HG03442 (cell line): Measurements from ENCODE around the gene SCN1B.

Source experiments
- ATAC-seq: cut with Tn5 transposase; IDR thresholded peaks from one replicate; pipeline ENCODE4 v1.9.1; 2021; ENCODE audit warnings: mild to moderate bottlenecking, moderate library complexity; ENCODE audit not compliant: unreplicated experiment

The SCN1B gene

GRCh38 chr19:35051796-35052195 is 21.5 kb downstream of the SCN1B start:
- no peak for ATAC-seq

GRCh38 chr19:35052599-35053190 is 22.4 kb downstream of the SCN1B start:
- no peak for ATAC-seq

- ATAC-seq = no peak
These were observed 23.5 kb downstream of the SCN1B start for GRCh38 chr19:35053667-35054293.

DNA sequence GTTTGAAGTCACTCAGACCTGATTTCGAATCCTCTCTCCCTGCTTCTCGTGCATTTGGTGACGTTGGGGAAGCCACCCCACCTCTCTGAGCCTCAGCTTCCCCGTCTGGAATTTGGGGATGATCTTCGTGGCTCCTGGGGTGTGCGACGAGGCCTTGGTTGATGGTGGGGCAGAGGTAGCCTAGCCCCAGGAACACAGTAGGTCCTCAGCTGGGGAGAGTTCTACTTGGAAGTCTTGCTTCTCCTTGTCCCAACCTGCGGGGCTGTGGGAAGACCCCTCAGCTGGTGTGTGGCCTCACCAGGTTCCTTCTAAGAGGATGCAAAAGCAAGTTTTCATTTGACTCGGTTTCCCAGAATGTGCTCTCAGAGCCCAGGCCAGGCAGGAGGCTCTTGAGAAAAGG is 24.4 kb downstream of the SCN1B start:
- no peak for ATAC-seq

DNA sequence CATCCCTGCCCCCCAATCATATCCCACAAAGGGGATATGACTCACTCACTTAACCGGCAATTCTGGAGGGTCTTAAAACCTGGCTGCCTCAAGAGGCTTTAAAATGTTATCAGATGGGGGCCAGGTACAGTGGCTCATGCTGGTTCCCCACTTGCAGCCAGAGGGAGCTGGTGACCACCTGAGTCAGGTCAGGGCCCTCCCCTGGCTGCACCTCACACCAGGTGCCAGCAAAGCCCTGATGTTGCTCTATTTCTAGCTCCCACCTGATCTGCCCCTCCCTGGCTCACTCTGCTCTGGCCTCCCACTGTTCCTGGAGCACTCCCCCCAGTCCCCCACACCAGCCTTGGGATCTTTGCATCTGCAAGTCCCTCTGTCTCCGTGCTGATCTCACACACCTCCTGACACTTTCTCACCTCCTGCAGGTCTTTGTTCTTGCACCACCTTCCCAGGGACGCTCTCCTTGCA is 25.5 kb downstream of the SCN1B start:
- no peak for ATAC-seq

DNA sequence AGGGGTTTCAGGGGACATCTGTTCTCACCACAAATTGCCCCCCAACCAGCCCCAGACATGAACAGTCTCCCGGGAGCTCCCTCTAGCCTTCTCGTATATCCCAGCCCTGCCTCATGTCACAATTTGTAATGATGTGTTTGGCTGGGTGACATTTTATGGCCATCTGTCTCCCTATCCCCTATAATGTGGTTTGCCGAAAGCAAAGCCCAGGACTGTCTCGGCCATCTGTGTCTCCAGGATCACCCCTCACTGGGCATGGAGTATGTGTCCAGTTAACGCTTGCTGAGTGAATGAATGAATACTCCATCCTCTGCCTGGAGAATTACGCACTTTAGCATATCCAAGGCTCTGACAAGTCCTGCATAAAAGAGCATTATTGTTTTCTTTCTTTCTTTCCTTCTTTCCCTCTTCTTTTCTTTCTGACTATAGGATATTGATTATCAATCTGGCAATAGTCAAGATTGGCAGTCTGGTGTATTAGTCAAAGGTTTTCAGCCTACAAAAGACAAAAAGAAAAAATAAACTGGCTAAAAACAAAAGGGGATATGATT is 26.3 kb downstream of the SCN1B start:
- no peak for ATAC-seq

- no peak for ATAC-seq
These were observed 28.1 kb downstream of the SCN1B start for GRCh38 chr19:35058370-35058769.

DNA sequence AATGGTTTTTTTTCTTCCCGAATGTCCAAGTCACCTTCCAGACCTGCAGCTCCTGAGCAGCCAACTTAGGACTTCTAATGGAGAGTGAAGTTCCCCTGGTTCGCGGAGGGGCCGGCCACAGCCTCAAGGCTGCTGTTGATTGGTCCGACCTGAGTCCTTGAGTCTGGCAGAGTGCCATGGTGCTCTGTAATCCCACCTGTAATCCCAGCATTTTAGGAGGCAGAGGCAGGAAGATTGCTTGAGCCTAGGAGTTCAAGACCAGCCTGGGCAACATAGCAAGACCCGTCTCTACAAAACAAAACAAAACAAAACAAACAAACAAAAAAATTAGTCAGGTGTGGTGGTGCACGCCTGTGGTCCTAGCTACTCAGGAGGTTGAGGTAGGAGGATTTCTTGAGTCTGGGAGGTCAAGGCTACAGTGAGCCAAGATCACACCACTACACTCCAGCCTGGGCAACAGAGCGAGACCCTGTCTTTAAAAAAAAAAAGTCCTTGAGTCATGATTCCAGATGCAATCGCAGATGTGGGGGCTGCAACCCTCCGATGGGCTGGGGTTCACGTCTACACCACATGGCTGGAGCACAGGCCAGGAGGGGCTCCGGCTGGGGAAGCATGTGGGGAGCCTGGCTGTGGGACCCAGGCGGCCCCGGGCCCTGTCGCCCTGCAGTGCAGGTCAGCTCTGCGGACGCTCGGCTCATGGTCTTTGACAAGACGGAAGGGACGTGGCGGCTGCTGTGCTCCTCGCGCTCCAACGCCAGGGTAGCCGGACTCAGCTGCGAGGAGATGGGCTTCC is 28.9 kb downstream of the SCN1B start:
- no peak for ATAC-seq

DNA sequence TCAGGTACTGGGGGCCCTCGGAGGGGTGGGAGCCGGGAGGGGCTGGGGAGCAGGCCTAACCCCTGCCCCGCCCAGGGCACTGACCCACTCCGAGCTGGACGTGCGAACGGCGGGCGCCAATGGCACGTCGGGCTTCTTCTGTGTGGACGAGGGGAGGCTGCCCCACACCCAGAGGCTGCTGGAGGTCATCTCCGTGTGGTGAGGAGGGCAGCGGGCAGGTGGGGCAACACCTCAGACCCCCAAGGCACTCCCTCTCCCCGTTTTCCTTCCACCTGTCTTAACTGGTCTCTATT is 29.5 kb downstream of the SCN1B start:
- no peak for ATAC-seq

GRCh38 chr19:35060160-35060855 is 30.0 kb downstream of the SCN1B start:
- ATAC-seq = no peak

- no peak for ATAC-seq
These were observed 31.5 kb downstream of the SCN1B start for GRCh38 chr19:35061583-35062373.

- no peak for ATAC-seq
These were observed 32.7 kb downstream of the SCN1B start for GRCh38 chr19:35062942-35063341.

DNA sequence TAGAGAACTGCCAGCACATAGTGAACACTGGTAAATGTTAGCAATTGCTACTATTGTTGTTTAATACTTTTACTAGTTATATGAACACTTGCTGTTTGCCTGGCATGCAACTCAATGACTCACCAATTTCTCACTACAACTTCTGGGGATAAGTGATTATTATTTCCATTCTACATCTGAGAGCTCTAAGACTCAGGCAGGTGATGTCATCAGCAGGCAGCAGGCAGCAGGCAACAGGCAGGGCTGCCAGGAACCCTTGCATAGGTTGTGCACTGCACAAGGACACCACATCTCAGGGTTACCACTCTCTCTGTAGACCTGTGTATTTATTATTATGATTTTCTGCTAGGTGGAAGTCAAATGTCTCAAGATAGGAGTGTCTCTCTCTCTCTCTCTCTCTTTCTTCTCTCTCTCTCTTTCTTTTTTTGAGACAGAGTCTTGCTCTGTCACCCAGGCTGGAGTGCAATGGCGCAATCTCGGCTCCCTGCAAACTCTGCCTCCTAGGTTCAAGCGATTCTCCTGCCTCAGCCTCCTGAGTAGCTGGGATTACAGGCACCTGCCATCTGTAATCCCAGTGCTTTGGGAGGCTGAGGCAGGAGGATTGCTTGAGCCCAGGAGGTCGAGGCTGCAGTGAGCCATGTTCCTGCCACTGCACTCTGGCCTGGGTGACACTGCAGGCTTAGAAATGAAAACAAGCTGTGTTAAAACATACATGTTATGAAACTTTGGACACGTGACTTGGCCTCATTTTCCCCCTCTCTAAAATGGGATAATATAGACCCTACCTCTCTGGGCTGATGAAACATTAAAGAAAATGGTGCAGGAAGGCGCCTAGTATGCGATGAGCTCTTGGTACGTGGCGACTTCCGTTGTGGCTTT is 33.9 kb downstream of the SCN1B start:
- ATAC-seq = no peak

GRCh38 chr19:35065574-35065973 is 35.3 kb downstream of the SCN1B start:
- no peak for ATAC-seq

DNA sequence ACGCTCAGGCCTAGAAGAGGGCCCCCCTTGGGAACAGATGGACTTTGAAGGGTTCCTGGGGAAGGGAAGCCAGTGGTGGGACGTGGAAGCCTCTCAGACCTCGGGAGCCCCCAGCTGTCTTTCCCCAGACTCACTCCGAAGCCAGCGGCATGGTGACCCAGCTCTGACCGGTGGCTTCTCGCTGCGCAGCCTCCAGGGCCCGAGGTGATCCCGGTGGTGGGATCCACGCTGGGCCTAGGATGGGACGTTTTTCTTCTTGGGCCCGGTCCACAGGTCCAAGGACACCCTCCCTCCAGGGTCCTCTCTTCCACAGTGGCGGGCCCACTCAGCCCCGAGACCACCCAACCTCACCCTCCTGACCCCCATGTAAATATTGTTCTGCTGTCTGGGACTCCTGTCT is 35.9 kb downstream of the SCN1B start:
- ATAC-seq = no peak

DNA sequence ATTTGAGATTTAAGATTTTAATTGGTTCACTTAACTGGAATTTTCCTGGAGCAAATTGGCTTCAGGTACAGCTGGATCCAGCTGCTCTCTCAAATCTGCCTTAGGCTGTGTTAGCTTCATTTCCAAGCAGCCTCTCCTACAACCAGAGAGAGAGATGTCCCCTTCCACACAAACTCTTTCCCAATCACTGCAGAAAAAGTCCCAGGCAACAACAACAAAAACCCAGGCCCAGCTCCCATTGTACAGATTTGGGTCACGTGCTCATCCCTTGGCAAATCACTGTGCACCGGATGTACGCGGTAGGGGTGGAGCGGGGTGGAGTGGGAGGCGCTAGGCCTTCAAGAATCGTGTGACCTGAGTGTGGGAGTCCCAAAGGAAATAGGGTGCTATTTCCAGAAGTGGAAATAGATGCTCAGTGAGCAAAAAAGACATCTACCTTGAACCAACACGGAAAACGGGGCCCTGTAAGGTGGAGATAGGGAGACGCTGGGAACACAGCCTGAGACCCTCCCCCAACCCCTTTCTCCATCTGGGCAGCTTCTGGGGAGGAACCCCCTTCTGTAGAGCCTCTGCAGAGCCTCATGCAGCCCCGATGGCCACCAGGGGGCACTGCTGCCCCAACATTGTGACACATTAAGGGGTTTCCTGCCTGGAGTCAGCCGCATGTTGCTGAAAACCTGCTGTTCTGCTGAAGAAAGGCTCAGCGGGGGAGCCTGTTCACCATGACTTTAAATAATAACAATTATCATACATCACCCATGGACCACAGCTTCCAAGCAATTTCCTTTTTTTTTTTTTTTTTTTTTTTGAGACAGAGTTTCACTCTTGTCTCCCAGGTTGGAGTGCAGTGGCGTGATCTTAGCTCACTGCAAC is 36.7 kb downstream of the SCN1B start:
- no peak for ATAC-seq

DNA sequence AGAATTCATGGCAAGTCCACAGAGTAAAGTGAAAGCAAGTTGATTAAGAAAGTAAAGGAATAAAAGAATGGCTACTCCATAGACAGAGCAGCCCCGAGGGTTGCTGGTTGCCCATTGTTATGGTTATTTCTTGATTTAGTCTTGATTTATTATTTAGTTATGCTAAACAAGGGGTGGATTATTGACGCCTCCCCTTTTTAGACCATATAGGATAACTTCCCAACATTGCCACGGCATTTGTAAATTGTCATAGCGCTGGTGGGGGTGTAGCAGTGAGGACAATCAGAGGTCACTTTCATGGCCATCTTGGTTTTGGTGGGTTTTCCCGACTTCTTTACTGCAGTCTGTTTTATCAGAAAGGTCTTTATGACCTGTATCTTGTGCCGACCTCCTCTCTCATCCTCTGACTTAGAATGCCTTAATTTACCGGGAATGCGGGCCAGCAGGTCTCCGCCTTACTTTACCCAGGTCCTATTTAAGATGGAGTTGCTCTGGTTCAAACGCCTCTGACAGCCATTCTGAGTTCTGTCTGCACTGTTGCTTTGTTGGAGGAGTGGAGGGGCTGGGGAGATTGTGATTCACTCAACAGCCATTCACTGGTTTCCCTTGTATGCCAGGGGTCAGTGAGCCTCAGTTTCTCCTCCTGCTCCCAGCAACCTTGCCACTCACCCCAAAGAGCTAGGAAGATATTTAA is 38.8 kb downstream of the SCN1B start:
- no peak for ATAC-seq

- no peak for ATAC-seq
These were observed 39.4 kb downstream of the SCN1B start for GRCh38 chr19:35069696-35070095.
